Measurements from ENCODE around the gene TSPAN18.

DNA sequence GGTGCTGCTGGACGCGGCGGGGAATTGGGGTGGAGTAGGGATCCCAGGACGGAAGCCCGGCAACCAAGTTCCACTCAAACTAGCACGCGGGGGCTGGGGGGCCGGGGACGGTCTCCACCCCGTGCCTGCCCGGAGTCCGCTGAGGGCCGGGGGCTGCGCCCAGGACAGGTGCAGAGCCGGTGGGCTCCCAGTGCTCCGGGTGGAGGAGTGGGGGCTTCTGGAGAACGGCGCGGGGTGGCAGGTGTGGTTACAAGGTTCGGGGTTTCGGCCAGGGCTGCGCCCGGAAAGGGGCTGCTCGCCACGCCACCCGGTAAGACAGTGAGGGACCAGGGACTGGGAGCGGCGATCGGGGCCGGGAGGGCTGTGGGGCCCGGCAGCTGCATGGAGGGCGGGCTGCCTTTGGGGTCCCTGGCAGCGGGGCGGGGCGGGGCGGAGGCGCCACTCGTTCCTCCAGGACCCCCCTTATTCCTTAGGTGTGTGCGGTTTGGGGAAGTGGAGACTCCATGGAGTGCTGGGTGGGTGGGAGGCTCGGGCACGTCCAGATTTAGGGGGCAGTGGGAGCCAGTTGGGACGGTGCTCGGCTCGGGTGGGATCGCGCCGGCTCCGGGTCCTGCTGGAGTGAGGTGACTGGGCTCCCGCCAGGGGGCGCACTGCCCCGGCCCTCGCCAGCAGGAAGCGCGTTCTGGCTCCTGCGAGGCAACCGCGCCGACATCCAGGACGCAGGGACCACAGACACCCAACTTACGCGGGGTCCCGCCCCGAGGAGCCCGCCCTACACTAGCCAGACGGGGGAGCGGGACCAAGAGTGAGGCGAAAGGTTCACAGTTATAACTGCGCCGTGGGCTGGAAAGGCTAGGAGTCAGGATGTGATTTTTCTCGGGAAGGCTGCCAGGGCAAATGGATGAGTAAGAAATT is 868 bp downstream of the TSPAN18 start:
- no peak for TF ChIP-seq POLR2AphosphoS5 (IDR thresholded peaks at IDR 0.05; ENCODE audit: low read depth, low read length)
- TF ChIP-seq POLR2A (IDR thresholded peaks at IDR 0.05; ENCODE audit: low read depth, low read length), result no peak
